Astrocyte (in vitro differentiated cells and primary cell): ENCODE results near the gene SYNE1. TPM values are rescaled to one million over a fixed set of nuclear protein-coding genes. Genes with fewer than 3 reads are reported as not detected.

Experiments used
- DNase-seq: peaks from one replicate; pipeline ENCODE4 v3.0.0-alpha.2; 2010; ENCODE audit warnings: low read depth
- FAIRE-seq: peaks from 2 replicates; lab custom pipeline; 2011; peaks lifted over from hg19 to GRCh38; lab: Jason Lieb, UNC
- H2AFZ ChIP-seq: 2 replicates; pipeline ENCODE4 v1.6.0; 2012; ENCODE audit warnings: low read depth, low read length, inconsistent platforms
- H3K27ac ChIP-seq: 2 replicates; pipeline ENCODE4 v1.5.1; 2011; ENCODE audit warnings: low read depth, low read length, inconsistent platforms
- H3K27me3 ChIP-seq: 2 replicates; pipeline ENCODE4 v1.6.0; 2011; ENCODE audit warnings: low read length, inconsistent platforms; ENCODE audit not compliant: insufficient read depth
- H3K36me3 ChIP-seq: 2 replicates; pipeline ENCODE4 v1.5.1; 2011; ENCODE audit warnings: low read length, inconsistent platforms; ENCODE audit not compliant: insufficient read depth
- H3K4me1 ChIP-seq: 2 replicates; pipeline ENCODE4 v1.5.1; 2011; ENCODE audit warnings: low read length, inconsistent platforms; ENCODE audit not compliant: insufficient read depth
- H3K4me2 ChIP-seq: 2 replicates; pipeline ENCODE4 v1.6.0; 2012; ENCODE audit warnings: low read length, inconsistent platforms
- H3K4me3 ChIP-seq: 2 replicates; pipeline ENCODE4 v1.5.1; 2011; ENCODE audit warnings: low read depth, mild to moderate bottlenecking, low read length, inconsistent platforms; ENCODE audit not compliant: insufficient read depth
- H3K79me2 ChIP-seq: 2 replicates; pipeline ENCODE4 v1.6.0; 2012; ENCODE audit warnings: mild to moderate bottlenecking, low read length, inconsistent platforms; ENCODE audit not compliant: insufficient read depth
- H3K9ac ChIP-seq: 2 replicates; pipeline ENCODE4 v1.6.0; 2012; ENCODE audit warnings: mild to moderate bottlenecking, low read length, inconsistent platforms
- H3K9me3 ChIP-seq: 2 replicates; pipeline ENCODE4 v1.5.1; 2012; ENCODE audit warnings: low read depth, mild to moderate bottlenecking, low read length, inconsistent platforms; ENCODE audit not compliant: insufficient read depth
- H4K20me1 ChIP-seq: 2 replicates; pipeline ENCODE4 v1.6.0; 2012; ENCODE audit warnings: low read length, inconsistent platforms; ENCODE audit not compliant: insufficient read depth
- H3K27ac Mint-ChIP-seq: one replicate; pipeline ENCODE4 v1.8.0; 2021; ENCODE audit warnings: mild to moderate bottlenecking, mixed read lengths; ENCODE audit not compliant: unreplicated experiment
- H3K27me3 Mint-ChIP-seq: one replicate; pipeline ENCODE4 v1.8.0; 2021; ENCODE audit warnings: low read depth, mixed read lengths; ENCODE audit not compliant: unreplicated experiment
- H3K36me3 Mint-ChIP-seq: one replicate; pipeline ENCODE4 v1.8.0; 2021; ENCODE audit warnings: low read depth, mixed read lengths; ENCODE audit not compliant: unreplicated experiment
- H3K4me1 Mint-ChIP-seq: one replicate; pipeline ENCODE4 v1.8.0; 2021; ENCODE audit warnings: low read depth, mixed read lengths; ENCODE audit not compliant: unreplicated experiment
- H3K4me3 Mint-ChIP-seq: one replicate; pipeline ENCODE4 v1.8.0; 2021; ENCODE audit warnings: mild to moderate bottlenecking, moderate library complexity, mixed read lengths; ENCODE audit not compliant: unreplicated experiment
- H3K9me3 Mint-ChIP-seq: one replicate; pipeline ENCODE4 v1.8.0; 2021; ENCODE audit warnings: mild to moderate bottlenecking, mixed read lengths; ENCODE audit not compliant: unreplicated experiment
- CTCF ChIP-seq: IDR thresholded peaks from 2 replicates; pipeline ENCODE4 v1.5.1; 2011; ENCODE audit warnings: low read depth, mild to moderate bottlenecking, inconsistent platforms, low read length, moderate library complexity; ENCODE audit not compliant: insufficient read depth
- EZH2 ChIP-seq: IDR thresholded peaks from 2 replicates; pipeline ENCODE4 v1.6.1; 2012; ENCODE audit warnings: mild to moderate bottlenecking, low read length, inconsistent platforms; ENCODE audit not compliant: insufficient read depth
- total RNA-seq: library from RNA; stranded (reverse); gene quantifications from 2 replicates; pipeline ENCODE4 v1.2.1, GENCODE V29; 2021

Gene SYNE1
- total RNA-seq, 1 donor from 2014 or later = 66.5 TPM

GRCh38 chr6:152585236-152585635, 51.9 kb downstream of the SYNE1 start:
- Histone ChIP-seq H3K4me3 (no peak overlapping the region), H3K4me2 (no peak overlapping the region), H3K27ac (no peak overlapping the region), H3K79me2 (no peaks in the 10 kb centered on the region), H3K36me3 (no peaks in the 10 kb centered on the region), H3K9ac (no peak overlapping the region), H4K20me1 (no peaks in the 10 kb centered on the region), H3K4me1 (no peaks in the 10 kb centered on the region), H3K9me3 (no peaks in the 10 kb centered on the region), H3K27me3 (no peaks in the 10 kb centered on the region), H2AFZ (no peak overlapping the region)
- no peak for TF ChIP-seq CTCF
- no peak for TF ChIP-seq EZH2
- Mint-ChIP-seq H3K36me3 (no peaks in the 10 kb centered on the region), H3K4me3 (no peak overlapping the region), H3K4me1 (peaks cover 5% of the 10 kb centered on the region), H3K9me3 (no peaks in the 10 kb centered on the region), H3K27me3 (no peaks in the 10 kb centered on the region), H3K27ac (no peak overlapping the region)
- DNase-seq (no peak), FAIRE-seq (no peak)

DNA sequence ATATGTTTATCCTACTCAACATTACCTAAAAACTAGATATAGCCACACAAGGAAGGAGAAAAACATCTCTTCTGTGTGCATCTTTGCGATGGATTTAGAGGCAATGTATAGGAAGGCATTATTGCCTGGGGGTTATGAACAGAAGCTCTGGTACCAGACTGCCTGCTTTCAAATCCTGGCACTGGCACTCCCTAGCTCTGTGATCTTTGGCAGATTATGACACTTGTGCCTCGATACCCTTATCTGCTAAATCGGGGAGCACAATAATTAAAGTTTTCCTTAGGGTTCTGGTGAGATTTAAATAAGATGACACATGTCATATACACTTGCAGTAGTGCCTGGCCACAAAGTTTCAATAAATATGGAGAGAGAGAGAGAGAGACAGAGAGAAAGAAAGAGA, 53.3 kb downstream of the SYNE1 start:
- TF ChIP-seq EZH2 = no peak
- Histone ChIP-seq H3K4me1 (no peaks in the 10 kb centered on the region), H3K27ac (no peak overlapping the region), H3K79me2 (no peaks in the 10 kb centered on the region), H3K9me3 (no peaks in the 10 kb centered on the region), H3K36me3 (no peaks in the 10 kb centered on the region), H3K27me3 (no peaks in the 10 kb centered on the region), H3K4me3 (no peak overlapping the region), H3K4me2 (no peak overlapping the region), H3K9ac (no peak overlapping the region), H4K20me1 (no peaks in the 10 kb centered on the region), H2AFZ (no peak overlapping the region)
- H3K36me3 Mint-ChIP-seq = no peaks in the 10 kb centered on the region
- DNase-seq (no peak), FAIRE-seq (no peak)
- H3K27ac Mint-ChIP-seq = no peak overlapping the region
- H3K27me3 Mint-ChIP-seq = no peaks in the 10 kb centered on the region
- H3K4me3 Mint-ChIP-seq = no peak overlapping the region
- no peaks in the 10 kb centered on the region for H3K9me3 Mint-ChIP-seq
- peaks cover 5% of the 10 kb centered on the region for H3K4me1 Mint-ChIP-seq

DNA sequence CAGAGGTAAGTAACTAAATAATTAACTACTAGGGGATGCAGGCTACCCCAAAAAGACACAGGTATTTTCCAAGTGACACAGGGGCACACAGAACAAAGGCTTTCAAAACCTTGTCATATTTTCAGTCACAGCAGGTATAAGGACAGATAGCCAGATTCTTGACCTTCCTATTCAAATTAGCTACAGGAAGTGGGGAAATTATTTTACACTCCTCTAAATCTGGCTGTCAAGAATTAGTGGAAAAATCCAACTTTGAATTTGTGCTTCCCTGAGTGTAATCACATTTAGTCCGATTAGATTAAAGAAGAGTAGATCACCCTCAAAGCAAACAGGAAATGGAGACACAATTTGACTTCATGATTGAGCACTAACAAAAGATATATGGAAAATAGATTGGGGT, 60.6 kb downstream of the SYNE1 start:
- Mint-ChIP-seq H3K27ac (no peak overlapping the region), H3K4me1 (peaks cover 21% of the 10 kb centered on the region), H3K9me3 (no peaks in the 10 kb centered on the region), H3K36me3 (no peaks in the 10 kb centered on the region), H3K4me3 (no peak overlapping the region), H3K27me3 (no peaks in the 10 kb centered on the region)
- H3K27ac ChIP-seq = no peak overlapping the region
- no peaks in the 10 kb centered on the region for H4K20me1 ChIP-seq
- no peak overlapping the region for H2AFZ ChIP-seq
- DNase-seq = no peak
- FAIRE-seq = no peak
- no peaks in the 10 kb centered on the region for H3K79me2 ChIP-seq
- no peaks in the 10 kb centered on the region for H3K4me1 ChIP-seq
- no peaks in the 10 kb centered on the region for H3K27me3 ChIP-seq
- no peak overlapping the region for H3K4me3 ChIP-seq
- H3K9me3 ChIP-seq = no peaks in the 10 kb centered on the region
- no peak overlapping the region for H3K9ac ChIP-seq
- no peak overlapping the region for H3K4me2 ChIP-seq
- H3K36me3 ChIP-seq = no peaks in the 10 kb centered on the region
- no peak for TF ChIP-seq CTCF
- TF ChIP-seq EZH2 = no peak
